Measurements from ENCODE around the gene ZBTB8OS. TPM values are rescaled to one million over a fixed set of nuclear protein-coding genes. Genes with fewer than 3 reads are reported as not detected.

ZBTB8OS gene
- total RNA-seq, 2 donors from 2014 or later, result 12.5 to 22.7 TPM

DNA sequence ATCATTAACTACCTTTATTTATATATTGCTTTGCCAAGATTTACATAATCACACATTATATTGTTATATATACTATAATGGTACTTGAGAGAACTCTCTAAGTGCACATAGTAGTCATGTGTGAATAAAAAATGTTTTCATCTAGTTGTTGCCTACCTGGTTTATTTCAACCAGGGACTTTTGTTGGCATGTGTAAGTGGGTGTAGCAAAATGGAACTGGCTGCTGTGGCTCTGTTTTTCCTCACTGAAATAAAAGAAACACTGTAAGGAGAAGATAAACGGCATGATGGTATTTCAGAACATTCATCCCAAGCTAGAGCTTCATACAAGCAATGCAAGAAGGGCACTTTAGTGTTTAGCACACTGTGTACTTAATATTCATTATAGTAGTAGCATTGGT lies 15.6 kb upstream of the ZBTB8OS start:
- Histone ChIP-seq H3K27ac (no peak overlapping the region), H3K9me3 (no peaks in the 10 kb centered on the region), H3K36me3 (replicated peaks in 1 of 2; ENCODE audit: insufficient read depth in 1 of 2, low read depth in 2 of 2) (peaks cover 9 to 44% of the 10 kb centered on the region in 2 donors), H3K4me1 (peaks cover 3% of the 10 kb centered on the region), H3K27me3 (no peaks in the 10 kb centered on the region), H3K4me3 (no peak overlapping the region)
- TF ChIP-seq, protein P1, sequence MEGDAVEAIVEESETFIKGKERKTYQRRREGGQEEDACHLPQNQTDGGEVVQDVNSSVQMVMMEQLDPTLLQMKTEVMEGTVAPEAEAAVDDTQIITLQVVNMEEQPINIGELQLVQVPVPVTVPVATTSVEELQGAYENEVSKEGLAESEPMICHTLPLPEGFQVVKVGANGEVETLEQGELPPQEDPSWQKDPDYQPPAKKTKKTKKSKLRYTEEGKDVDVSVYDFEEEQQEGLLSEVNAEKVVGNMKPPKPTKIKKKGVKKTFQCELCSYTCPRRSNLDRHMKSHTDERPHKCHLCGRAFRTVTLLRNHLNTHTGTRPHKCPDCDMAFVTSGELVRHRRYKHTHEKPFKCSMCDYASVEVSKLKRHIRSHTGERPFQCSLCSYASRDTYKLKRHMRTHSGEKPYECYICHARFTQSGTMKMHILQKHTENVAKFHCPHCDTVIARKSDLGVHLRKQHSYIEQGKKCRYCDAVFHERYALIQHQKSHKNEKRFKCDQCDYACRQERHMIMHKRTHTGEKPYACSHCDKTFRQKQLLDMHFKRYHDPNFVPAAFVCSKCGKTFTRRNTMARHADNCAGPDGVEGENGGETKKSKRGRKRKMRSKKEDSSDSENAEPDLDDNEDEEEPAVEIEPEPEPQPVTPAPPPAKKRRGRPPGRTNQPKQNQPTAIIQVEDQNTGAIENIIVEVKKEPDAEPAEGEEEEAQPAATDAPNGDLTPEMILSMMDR (IDR thresholded peaks at IDR 0.05), result no peak
- no peak for TF ChIP-seq POLR2A (IDR thresholded peaks at IDR 0.05)
- no peak for DNase-seq
- intact Hi-C loops (cut with DNase I), result no loop called here
- WGBS, 2 donors, result 38 to 46% methylated on average over 1 of the region's 1 CpG
- no peak for ATAC-seq

DNA sequence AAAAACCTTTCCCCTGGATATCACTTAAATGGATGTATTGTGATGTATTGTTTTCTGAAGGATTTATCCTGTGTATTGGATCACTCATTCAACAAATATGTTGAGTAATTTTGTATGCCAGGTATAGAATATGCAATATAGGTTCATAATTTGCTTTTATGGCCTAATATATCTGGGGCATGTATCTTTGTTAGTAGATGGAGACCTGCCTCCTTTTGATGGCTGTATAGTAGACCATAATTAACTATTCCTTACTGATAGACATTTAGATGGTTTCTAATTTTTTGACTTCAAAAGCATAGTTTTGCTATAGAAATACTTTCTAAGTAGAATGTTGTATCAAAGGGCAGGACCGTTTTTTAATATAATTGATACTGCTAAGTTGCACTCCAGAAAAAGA lies 9.2 kb upstream of the ZBTB8OS start:
- no peak for TF ChIP-seq POLR2A (IDR thresholded peaks at IDR 0.05)
- TF ChIP-seq, protein P1 (IDR thresholded peaks at IDR 0.05), result no peak
- ATAC-seq, result no peak
- no peak for DNase-seq
- H3K27me3 ChIP-seq, result no peaks in the 10 kb centered on the region
- intact Hi-C loops (cut with DNase I), result no loop called here
- 88 to 95% methylated on average over 1 of the region's 1 CpG for WGBS, 2 donors
- H3K4me1 ChIP-seq, result peaks cover 16% of the 10 kb centered on the region
- no peaks in the 10 kb centered on the region for H3K9me3 ChIP-seq
- peaks cover 16 to 25% of the 10 kb centered on the region in 2 donors for H3K36me3 ChIP-seq (replicated peaks in 1 of 2; ENCODE audit: insufficient read depth in 1 of 2, low read depth in 2 of 2)
- no peak overlapping the region for H3K27ac ChIP-seq
- no peak overlapping the region for H3K4me3 ChIP-seq

DNA sequence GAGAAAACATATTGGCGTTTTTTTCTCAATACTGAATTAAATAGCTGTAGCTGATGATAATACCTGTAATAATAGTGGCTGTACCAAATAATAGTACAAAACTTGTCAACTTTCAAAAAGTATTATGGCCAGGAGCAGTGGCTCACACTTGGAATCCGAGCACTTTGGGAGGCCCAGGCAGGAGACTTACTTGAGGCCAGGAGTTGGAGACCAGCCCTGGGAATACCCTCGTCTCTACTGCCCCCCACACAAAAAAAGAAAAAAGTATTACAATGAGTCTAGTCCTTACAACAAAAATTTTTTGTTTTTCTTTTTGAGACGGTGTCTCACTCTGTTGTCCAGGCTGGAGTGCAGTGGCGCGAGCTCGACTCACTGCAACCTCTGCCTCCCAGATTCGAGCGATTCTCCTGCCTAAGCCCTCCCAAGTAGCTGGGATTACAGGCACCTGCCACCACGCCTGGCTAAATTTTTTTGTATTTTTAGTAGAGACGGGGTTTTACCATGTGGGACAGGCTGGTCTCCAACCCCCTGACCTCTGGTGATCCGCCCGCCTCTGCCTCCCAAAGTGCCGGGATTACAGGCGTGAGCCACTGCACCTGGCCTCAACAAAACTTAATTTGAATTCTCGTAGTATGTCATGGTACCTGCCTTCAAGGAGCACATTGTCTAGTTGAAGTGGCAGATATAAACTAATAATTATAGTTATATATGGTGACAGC lies 2.1 kb upstream of the ZBTB8OS start:
- ATAC-seq (no peak), DNase-seq (no peak)
- no peaks in the 10 kb centered on the region for H3K9me3 ChIP-seq
- H3K4me3 ChIP-seq, result peak overlapping the region in 1 of 2 donors; percentile 66
- peak overlapping the region in 2 of 4 donors; percentile 99 to 100 for H3K27ac ChIP-seq
- no peaks in the 10 kb centered on the region for H3K27me3 ChIP-seq
- 84 to 86% methylated on average over 16 of the region's 16 CpGs for WGBS, 2 donors
- peaks cover 2 to 7% of the 10 kb centered on the region in 2 donors for H3K36me3 ChIP-seq (replicated peaks in 1 of 2; ENCODE audit: insufficient read depth in 1 of 2, low read depth in 2 of 2)
- intact Hi-C loops (cut with DNase I), result no loop called here
- no peak for TF ChIP-seq POLR2A (IDR thresholded peaks at IDR 0.05)
- TF ChIP-seq, protein P1 (IDR thresholded peaks at IDR 0.05), result no peak
- peaks cover 54% of the 10 kb centered on the region for H3K4me1 ChIP-seq

DNA sequence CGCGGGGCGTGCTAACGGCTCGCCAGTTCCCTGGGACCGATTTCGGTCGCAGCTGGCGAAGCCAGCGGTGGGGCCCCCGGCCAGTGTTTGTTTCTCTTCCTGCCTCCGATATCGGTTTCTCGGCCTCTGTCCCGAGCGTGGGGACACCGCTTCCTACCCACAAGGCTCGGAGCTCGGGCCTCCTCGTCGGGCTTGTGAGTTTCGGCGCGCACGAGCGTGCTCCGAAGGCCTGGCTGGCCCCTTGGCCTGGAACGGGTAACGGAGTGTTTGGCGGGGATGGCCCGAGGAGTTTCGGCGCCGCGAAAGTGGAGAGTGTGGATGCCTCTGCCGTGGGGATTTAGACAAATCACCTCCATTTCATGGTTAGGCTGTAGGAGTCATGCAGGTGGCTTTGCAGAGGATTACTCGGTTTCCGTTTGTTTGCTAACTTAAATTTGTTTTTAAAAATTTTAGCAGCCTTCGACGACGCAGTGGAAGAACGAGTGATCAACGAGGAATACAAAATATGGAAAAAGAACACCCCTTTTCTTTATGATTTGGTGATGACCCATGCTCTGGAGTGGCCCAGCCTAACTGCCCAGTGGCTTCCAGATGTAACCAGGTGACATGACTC lies 1.2 kb upstream of the ZBTB8OS start:
- no peak for DNase-seq
- Histone ChIP-seq H3K4me3 (peak overlapping the region; percentile 32 to 66), H3K27me3 (no peaks in the 10 kb centered on the region), H3K4me1 (peaks cover 54% of the 10 kb centered on the region), H3K36me3 (replicated peaks in 1 of 2; ENCODE audit: insufficient read depth in 1 of 2, low read depth in 2 of 2) (peaks cover 0 to 2% of the 10 kb centered on the region in 2 donors), H3K9me3 (no peaks in the 10 kb centered on the region), H3K27ac (peak overlapping the region; percentile 97 to 100 (median 98))
- WGBS, 2 donors, result 0 to 4% methylated on average over 21 to 43 of the region's 43 CpGs
- TF ChIP-seq, protein P1 (IDR thresholded peaks at IDR 0.05), result no peak
- TF ChIP-seq POLR2A (IDR thresholded peaks at IDR 0.05), result no peak
- intact Hi-C loops (cut with DNase I), result no loop called here
- peak; percentile 5 for ATAC-seq

Measured in body of pancreas (tissue), 4 donors.